ENCODE results near the gene OGFOD3. TPM values are rescaled to one million over a fixed set of nuclear protein-coding genes. Genes with fewer than 3 reads are reported as not detected.
A peak's percentile ranks its signal among the peaks of the same experiment; 100 is the strongest.

OGFOD3 gene
- total RNA-seq, 1 donor = 25.3 TPM

GRCh38 chr17:82419540-82419939 is 1.2 kb upstream of the OGFOD3 start:
- peak overlapping the region; percentile 86 for H3K4me3 ChIP-seq (ENCODE audit: insufficient read depth, low read length)
- no peaks in the 10 kb centered on the region for H3K79me2 ChIP-seq (ENCODE audit: insufficient read depth, low read length)
- H3K4me1 ChIP-seq (ENCODE audit: insufficient read depth, low read length) = peaks cover 17% of the 10 kb centered on the region
- no peaks in the 10 kb centered on the region for H3K27me3 ChIP-seq (ENCODE audit: insufficient read depth, low read length)
- peak overlapping the region; percentile 82 for H3K4me2 ChIP-seq (ENCODE audit: insufficient read depth, low read length)
- H3K36me3 ChIP-seq (ENCODE audit: insufficient read depth, low read length) = no peaks in the 10 kb centered on the region
- no peak for DNase-seq (ENCODE audit: insufficient read length, low spot score, missing footprints)
- no peak for TF ChIP-seq CTCF (IDR thresholded peaks at IDR 0.05; ENCODE audit: extremely low read depth, low read depth, low read length)
- H3K9me3 ChIP-seq (ENCODE audit: low read depth, low read length) = peaks cover 2% of the 10 kb centered on the region
- peak overlapping the region; percentile 97 for H2AFZ ChIP-seq (ENCODE audit: low read length)
- H4K20me1 ChIP-seq (ENCODE audit: insufficient read depth, low read length) = peaks cover 29% of the 10 kb centered on the region
- H3K27ac ChIP-seq (ENCODE audit: low read depth, low read length) = no peak overlapping the region

GRCh38 chr17:82416771-82417170 is 1.6 kb downstream of the OGFOD3 start:
- no peak overlapping the region for H3K4me2 ChIP-seq (ENCODE audit: insufficient read depth, low read length)
- TF ChIP-seq CTCF (IDR thresholded peaks at IDR 0.05; ENCODE audit: extremely low read depth, low read depth, low read length) = peak; percentile 18
- H2AFZ ChIP-seq (ENCODE audit: low read length) = no peak overlapping the region
- peak; percentile 38 for DNase-seq (ENCODE audit: insufficient read length, low spot score, missing footprints)
- peaks cover 48% of the 10 kb centered on the region for H4K20me1 ChIP-seq (ENCODE audit: insufficient read depth, low read length)
- H3K27ac ChIP-seq (ENCODE audit: low read depth, low read length) = no peak overlapping the region
- H3K36me3 ChIP-seq (ENCODE audit: insufficient read depth, low read length) = no peaks in the 10 kb centered on the region
- no peaks in the 10 kb centered on the region for H3K27me3 ChIP-seq (ENCODE audit: insufficient read depth, low read length)
- no peaks in the 10 kb centered on the region for H3K79me2 ChIP-seq (ENCODE audit: insufficient read depth, low read length)
- no peaks in the 10 kb centered on the region for H3K9me3 ChIP-seq (ENCODE audit: low read depth, low read length)
- H3K4me1 ChIP-seq (ENCODE audit: insufficient read depth, low read length) = peaks cover 13% of the 10 kb centered on the region
- no peak overlapping the region for H3K4me3 ChIP-seq (ENCODE audit: insufficient read depth, low read length)

- peaks cover 53% of the 10 kb centered on the region for H4K20me1 ChIP-seq (ENCODE audit: insufficient read depth, low read length)
- peak; percentile 61 for DNase-seq (ENCODE audit: insufficient read length, low spot score, missing footprints)
These were observed 2.1 kb downstream of the OGFOD3 start for GRCh38 chr17:82416264-82416663.

GRCh38 chr17:82415786-82416185 is 2.6 kb downstream of the OGFOD3 start:
- H3K4me2 ChIP-seq (ENCODE audit: insufficient read depth, low read length) = no peak overlapping the region
- DNase-seq (ENCODE audit: insufficient read length, low spot score, missing footprints) = no peak
- H3K4me3 ChIP-seq (ENCODE audit: insufficient read depth, low read length) = no peak overlapping the region
- no peak overlapping the region for H3K27ac ChIP-seq (ENCODE audit: low read depth, low read length)
- no peaks in the 10 kb centered on the region for H3K9me3 ChIP-seq (ENCODE audit: low read depth, low read length)
- TF ChIP-seq CTCF (IDR thresholded peaks at IDR 0.05; ENCODE audit: extremely low read depth, low read depth, low read length) = no peak
- H4K20me1 ChIP-seq (ENCODE audit: insufficient read depth, low read length) = peaks cover 55% of the 10 kb centered on the region
- H3K27me3 ChIP-seq (ENCODE audit: insufficient read depth, low read length) = no peaks in the 10 kb centered on the region
- H2AFZ ChIP-seq (ENCODE audit: low read length) = no peak overlapping the region
- no peaks in the 10 kb centered on the region for H3K79me2 ChIP-seq (ENCODE audit: insufficient read depth, low read length)
- H3K4me1 ChIP-seq (ENCODE audit: insufficient read depth, low read length) = peaks cover 13% of the 10 kb centered on the region
- H3K36me3 ChIP-seq (ENCODE audit: insufficient read depth, low read length) = no peaks in the 10 kb centered on the region

More at GRCh38 chr17:82416264-82416663, 2.1 kb downstream of the OGFOD3 start:
- no peak for TF ChIP-seq CTCF (IDR thresholded peaks at IDR 0.05; ENCODE audit: extremely low read depth, low read depth, low read length)
- H3K4me3 ChIP-seq (ENCODE audit: insufficient read depth, low read length) = no peak overlapping the region
- H3K79me2 ChIP-seq (ENCODE audit: insufficient read depth, low read length) = no peaks in the 10 kb centered on the region
- peaks cover 13% of the 10 kb centered on the region for H3K4me1 ChIP-seq (ENCODE audit: insufficient read depth, low read length)
- H2AFZ ChIP-seq (ENCODE audit: low read length) = no peak overlapping the region
- no peaks in the 10 kb centered on the region for H3K9me3 ChIP-seq (ENCODE audit: low read depth, low read length)
- H3K4me2 ChIP-seq (ENCODE audit: insufficient read depth, low read length) = no peak overlapping the region
- H3K36me3 ChIP-seq (ENCODE audit: insufficient read depth, low read length) = no peaks in the 10 kb centered on the region
- no peak overlapping the region for H3K27ac ChIP-seq (ENCODE audit: low read depth, low read length)
- H3K27me3 ChIP-seq (ENCODE audit: insufficient read depth, low read length) = no peaks in the 10 kb centered on the region

Measured in osteoblast (primary cell).